Measurements from ENCODE around the gene RASGRF2.

RASGRF2 gene

GRCh38 chr5:80916676-80917075 lies 43.5 kb upstream of the RASGRF2 start:
- Histone ChIP-seq H3K27me3 (ENCODE audit: insufficient read depth, poor library complexity, severe bottlenecking) (no peaks in the 10 kb centered on the region), H3K27ac (replicated peaks) (no peak overlapping the region), H3K4me3 (replicated peaks; ENCODE audit: insufficient read depth, low read length) (no peak overlapping the region)
- TF ChIP-seq POLR2AphosphoS5 (IDR thresholded peaks at IDR 0.05; ENCODE audit: low read depth) = no peak
- no peak for TF ChIP-seq GABPA (IDR thresholded peaks at IDR 0.05; ENCODE audit: low read depth)
- no peak for TF ChIP-seq SPI1 (IDR thresholded peaks at IDR 0.05; ENCODE audit: borderline replicate concordance, low read depth)
- TF ChIP-seq REST (IDR thresholded peaks at IDR 0.05; ENCODE audit: insufficient replicate concordance, low read depth) = no peak
- TF ChIP-seq CTCF (IDR thresholded peaks at IDR 0.05; ENCODE audit: insufficient read depth, low read length) = no peak
- DNase-seq (ENCODE audit: low read depth in 1 of 2, low spot score in 1 of 2) = no peak

GRCh38 chr5:80917631-80918030 lies 42.5 kb upstream of the RASGRF2 start:
- Histone ChIP-seq H3K4me3 (replicated peaks; ENCODE audit: insufficient read depth, low read length) (no peak overlapping the region), H3K27me3 (ENCODE audit: insufficient read depth, poor library complexity, severe bottlenecking) (no peaks in the 10 kb centered on the region), H3K27ac (replicated peaks) (no peak overlapping the region)
- no peak for DNase-seq (ENCODE audit: low read depth in 1 of 2, low spot score in 1 of 2)
- TF ChIP-seq REST (IDR thresholded peaks at IDR 0.05; ENCODE audit: insufficient replicate concordance, low read depth) = no peak
- no peak for TF ChIP-seq CTCF (IDR thresholded peaks at IDR 0.05; ENCODE audit: insufficient read depth, low read length)
- TF ChIP-seq POLR2AphosphoS5 (IDR thresholded peaks at IDR 0.05; ENCODE audit: low read depth) = no peak
- TF ChIP-seq GABPA (IDR thresholded peaks at IDR 0.05; ENCODE audit: low read depth) = no peak
- TF ChIP-seq SPI1 (IDR thresholded peaks at IDR 0.05; ENCODE audit: borderline replicate concordance, low read depth) = no peak

GRCh38 chr5:80919678-80920196 lies 40.4 kb upstream of the RASGRF2 start:
- no peak for DNase-seq (ENCODE audit: low read depth in 1 of 2, low spot score in 1 of 2)
- no peak for TF ChIP-seq REST (IDR thresholded peaks at IDR 0.05; ENCODE audit: insufficient replicate concordance, low read depth)
- no peak for TF ChIP-seq CTCF (IDR thresholded peaks at IDR 0.05; ENCODE audit: insufficient read depth, low read length)
- TF ChIP-seq GABPA (IDR thresholded peaks at IDR 0.05; ENCODE audit: low read depth) = no peak
- no peak for TF ChIP-seq POLR2AphosphoS5 (IDR thresholded peaks at IDR 0.05; ENCODE audit: low read depth)
- TF ChIP-seq SPI1 (IDR thresholded peaks at IDR 0.05; ENCODE audit: borderline replicate concordance, low read depth) = no peak
- Histone ChIP-seq H3K4me3 (replicated peaks; ENCODE audit: insufficient read depth, low read length) (no peak overlapping the region), H3K27ac (replicated peaks) (no peak overlapping the region), H3K27me3 (ENCODE audit: insufficient read depth, poor library complexity, severe bottlenecking) (no peaks in the 10 kb centered on the region)
